GM19452 (cell line): ENCODE measurements around the gene BCL11B.

ENCODE experiments used
- ATAC-seq: cut with Tn5 transposase; IDR thresholded peaks from one replicate; pipeline ENCODE4 v1.9.1; 2021; ENCODE audit not compliant: unreplicated experiment

The BCL11B gene

DNA sequence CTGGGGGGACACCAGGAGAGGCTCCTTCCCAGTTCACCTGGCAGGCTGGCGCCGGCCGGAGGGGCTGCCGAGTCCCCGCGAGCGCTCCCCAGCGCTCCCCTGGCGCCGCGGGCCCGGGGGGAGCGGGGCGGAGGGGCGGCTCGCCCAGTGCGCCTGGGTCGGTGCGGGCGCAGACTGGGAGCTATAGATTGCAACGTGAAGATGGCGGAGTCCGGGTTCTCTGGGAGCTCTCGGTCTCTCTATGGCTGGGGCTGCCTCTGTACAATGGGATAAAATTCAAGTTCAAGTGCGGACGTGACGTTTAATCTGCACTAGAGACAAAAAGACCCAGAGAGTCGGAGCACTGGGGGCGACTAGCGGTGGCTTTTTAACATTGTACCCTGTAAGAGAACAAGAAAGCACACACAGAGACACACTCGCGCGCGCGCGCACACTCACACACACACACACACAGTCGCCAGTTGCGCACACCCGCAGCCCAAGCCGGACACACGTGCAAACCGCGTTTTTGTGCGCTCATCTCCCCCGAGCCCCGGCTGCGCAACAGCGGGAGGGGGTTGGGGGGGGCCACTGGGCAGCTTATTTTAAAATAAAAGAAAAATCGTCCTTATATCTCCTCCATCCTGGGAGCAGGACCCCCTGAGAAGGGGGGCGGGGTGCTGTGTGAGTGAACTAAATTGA, at the start of gene BCL11B:
BCL11B (minus strand) TSS at position 247 of the 681 bp plus-strand sequence. CDS start 979 bp downstream, outside the sequence.
- peak; percentile 80 for ATAC-seq

DNA sequence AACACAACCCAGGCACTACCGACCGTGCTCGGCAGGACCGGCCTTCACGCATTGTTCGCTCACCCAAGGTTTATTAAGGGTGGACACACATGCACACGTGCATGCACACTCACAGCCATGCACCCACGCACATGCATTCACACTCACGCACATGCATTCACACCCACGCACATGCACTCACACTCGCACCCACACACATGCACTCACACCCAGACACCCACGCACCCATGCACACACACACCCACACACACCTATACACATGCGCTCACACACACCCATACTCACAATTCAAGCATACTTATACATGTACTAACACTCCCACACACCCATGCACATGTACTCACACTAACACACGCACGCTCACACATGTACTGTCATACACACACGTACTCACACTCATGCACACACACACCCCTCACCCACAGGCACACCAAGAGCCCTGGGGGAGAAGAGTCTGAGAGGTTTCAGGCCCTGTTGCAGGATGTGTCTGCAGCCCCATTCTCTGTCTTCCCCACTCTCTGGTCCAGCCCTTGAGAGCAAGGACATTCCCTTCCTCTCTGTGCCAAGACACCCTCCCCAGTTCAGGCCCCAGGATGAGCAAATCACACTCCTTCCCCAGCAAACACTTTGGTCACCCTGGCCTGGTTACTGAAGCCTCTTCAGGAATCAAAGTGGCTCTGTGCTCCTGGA, 49.4 kb upstream of the BCL11B start:
- no peak for ATAC-seq

DNA sequence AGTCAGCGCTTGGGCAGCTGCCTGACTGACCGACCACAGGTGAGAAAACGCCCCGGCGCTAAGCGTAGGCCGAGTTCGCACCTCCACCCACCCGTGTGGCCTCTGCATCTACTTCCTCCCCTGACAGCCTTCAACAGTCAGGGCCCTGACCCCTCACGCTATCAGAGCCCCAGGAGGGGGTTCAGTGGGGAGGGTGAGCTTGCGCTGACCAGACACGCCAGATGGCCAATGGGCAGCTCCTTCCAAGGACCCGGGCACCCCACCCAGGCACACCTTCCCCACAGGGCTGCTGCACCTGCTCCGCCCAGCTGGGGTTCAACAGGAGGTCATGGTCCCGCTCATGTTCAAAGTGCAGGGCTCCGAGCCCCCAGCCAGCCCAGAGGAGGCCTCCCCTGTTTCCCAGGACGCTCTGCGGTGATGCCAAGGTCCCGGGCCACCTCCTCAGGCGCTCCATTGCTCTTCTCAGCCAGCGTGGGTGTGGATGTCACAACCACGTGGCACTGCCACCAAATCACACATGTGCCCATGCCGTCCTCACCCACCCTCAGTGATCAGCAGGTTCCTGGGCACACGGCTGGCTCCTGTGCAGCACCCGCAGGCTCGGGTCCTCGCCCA, 48.7 kb upstream of the BCL11B start:
- peak; percentile 33 for ATAC-seq

DNA sequence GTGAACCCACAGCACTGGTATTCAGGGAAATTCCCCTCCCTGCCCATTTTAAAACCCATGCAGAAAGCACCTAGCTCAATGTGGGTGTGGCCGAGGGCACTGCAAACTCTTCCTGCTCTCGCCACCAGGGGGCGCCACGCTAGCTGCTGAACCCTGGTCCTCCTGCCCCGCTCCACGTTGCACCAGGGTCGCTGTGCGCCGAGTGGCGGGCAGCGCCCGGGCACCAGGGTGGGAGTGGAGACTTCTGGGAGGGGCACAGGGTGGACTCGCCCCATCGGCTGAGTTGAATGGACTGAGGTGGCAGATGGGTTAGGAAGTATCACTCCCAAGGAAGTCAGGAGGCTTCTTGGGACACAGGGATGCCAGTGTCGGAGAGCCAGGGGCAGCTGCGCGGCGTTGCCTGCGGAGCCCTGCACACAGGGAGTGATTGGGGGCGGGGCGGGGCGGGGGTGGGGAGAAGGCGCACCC, 48.1 kb upstream of the BCL11B start:
- peak; percentile 79 for ATAC-seq

DNA sequence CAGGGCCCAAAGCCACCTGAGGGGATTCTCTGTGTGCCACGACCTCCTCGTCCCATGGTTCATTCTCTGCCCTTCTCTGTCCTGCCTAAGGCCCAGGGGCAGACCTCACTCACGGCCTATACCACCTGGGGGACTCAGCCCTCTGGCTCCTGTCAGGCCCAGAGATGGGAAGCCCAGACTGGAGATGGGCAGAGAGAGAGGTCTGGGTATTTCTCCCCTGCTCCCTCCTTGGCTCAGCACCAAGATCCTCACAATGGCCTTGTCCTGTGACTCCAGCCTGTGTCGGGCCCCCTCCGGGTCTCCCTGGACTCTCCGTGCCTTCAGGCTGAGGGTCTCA, 46.9 kb upstream of the BCL11B start:
- ATAC-seq = no peak

DNA sequence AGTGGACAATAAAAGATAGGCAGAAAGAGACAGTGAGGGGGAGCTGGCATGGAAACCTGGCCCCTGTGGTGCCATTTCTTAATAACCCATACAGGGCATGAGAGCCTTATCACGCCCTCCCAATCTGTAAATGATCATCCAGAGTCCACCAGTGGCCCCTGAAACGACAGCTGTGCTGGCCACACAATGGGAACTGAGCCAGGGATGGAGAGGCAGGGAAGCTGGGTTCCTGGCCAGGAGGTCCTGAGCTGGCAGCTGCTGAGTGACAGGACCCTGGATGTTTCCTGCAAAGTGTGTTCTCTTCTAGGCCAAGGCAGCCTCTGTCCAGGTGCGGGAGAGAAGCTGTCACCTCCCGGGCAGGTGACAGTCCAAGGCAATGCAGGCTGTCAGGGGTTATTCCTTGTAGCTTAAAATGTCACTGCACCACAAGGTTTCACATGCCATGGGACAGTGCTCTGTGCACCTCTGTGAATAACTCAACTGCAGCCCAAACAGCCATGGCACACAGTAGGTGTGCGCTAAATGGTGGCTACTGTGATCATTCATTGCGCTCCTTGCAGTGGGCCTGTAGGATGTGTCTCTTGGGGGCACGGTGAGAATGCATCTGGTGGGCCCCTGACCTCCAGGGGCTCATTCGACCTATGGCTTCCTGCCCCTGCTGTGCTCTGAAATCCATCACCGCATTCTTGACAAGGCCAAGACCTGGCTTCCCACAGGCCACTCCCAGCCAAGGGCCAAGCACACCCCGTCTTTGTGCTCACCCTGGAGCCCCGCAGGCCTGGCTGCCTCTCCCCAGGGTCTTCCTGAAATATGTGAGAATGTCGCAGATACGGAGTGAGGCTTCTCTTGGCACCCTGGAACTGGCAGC, 46.3 kb upstream of the BCL11B start:
- ATAC-seq = no peak

DNA sequence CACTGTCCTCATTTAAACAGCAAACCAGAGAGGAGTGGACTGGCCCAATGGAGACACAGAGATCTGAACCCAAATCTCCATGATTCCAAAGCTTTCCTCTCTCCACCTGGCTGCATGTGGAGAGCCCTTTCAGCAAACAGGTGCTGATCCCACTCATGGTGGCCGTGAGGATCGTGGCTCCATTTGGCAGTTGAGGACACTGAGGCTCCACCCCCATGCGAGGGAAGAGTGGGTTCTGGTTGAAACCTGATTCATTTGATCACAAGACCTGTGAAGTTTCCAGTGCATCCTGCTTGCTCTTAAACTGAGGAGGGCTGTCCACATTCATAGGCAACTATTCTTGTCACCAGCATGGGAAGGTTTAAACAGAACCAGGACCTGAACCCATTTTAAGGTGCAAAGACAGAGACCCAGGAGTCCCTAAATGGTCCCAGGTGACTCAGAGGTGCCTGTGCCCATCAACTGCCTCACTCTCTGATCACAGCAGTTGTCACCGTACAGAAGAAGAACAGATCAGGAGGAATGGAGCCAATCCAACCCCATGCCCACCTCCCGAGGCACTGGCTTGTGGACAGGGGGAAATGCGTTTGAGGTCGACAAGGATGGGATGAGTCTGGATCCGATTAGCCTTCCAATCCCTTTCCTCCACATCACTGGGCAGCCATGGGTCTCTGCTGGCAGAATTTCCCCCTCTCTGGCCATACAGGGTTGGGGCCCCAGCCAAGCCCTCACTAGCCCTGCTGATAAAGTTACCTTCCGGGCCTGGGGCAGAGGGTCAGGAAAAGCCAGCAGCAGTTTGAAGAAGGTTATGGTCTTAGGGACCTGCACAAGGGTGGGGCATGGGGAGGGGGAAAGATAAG, 45.5 kb upstream of the BCL11B start:
- no peak for ATAC-seq

DNA sequence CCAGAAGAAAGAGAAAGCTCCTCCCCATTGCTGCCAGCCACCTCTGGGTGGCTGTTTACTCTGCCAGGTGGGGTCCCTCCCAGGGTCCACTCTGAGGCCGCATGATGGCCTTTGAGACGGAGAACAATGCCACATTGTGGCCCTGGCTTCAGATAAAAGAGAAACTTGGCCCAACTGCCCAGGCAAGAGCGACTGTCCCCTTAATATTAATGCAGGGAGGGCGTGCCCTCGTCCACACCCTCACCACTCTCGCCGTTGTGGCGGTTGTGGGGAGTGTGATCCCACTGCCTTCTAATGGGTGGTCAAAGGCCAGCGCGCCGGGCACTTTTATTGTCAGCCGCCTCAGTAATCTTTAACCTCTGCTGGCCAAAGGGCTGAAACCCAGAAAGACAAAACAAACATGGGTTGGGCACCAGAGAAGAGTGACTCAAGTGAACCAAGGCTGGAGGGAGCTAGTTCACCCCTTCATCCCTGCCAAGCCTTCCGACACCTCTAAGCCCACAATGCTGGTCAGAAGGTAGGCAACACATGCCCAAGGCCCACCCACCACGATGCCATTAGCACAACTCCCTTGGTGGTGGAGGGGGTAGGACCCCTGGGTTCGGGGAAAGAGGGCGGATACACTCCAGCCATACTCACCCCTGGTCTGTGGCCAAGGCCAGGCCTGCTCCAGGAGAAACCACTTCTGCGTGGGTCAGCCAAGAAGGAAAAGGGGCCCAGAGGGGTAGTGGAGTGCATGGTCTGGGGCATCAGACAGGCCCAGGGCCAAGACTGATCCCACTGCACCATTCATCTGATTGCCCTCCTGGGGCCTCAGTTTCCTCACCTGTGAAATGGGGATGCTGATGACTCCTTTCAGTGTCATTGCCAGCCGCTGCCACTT, 44.5 kb upstream of the BCL11B start:
- no peak for ATAC-seq

DNA sequence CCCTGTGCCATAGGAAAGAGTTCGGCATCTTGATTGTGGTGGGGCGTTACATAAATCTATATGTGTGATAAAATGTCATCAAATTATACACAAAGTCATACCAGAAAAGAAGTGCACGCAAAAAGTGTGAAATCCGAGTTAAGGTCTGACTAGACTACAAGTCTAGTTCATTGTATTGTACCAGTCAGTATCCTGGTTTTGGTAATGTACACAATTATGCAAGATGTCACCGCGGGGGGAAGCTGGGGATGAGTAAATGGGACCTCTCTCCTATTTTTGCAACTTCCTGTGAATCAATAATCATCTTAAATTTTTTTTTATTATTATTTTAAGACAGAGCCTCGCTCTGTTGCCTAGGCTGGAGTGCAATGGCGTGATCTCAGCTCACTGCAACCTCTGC, 43.2 kb upstream of the BCL11B start:
- ATAC-seq = no peak

DNA sequence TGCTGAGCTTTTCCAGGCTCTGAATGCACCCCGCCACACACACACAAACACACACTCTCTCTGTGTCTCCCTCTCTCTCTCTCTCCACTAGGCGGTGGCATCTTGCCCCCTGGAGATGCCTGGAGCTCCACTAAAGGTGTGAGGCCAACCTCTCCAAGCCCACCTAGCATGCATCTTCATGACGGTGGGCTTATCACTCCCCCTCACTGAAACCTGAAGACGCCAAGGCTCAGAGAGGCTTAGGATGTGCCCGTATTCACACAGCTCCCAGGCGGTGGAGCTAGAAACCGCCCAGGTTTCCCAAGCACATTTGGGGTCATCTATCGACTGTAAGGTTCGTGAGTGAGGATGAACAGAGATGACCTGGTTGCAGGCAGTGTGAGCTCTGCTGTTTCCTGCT, 42.6 kb upstream of the BCL11B start:
- ATAC-seq = no peak

DNA sequence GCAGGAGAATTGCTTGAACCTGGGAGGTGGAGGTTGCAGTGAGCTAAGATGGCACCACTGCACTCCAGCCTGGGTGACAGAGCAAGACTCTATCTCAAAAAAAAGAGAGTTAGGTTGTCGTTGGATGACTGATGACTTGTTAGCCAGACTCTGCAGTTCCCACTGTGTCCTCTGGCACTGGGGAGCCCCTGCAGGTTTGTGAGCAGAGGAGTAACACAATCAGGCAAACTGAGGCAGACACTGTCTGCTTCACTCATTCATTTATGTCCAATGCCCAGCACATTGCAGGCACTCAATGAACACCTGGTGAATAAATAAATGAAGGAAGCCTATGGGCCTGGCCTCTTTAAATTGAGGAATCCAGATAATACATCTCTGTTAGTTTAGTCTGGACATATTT, 41.2 kb upstream of the BCL11B start:
- no peak for ATAC-seq

DNA sequence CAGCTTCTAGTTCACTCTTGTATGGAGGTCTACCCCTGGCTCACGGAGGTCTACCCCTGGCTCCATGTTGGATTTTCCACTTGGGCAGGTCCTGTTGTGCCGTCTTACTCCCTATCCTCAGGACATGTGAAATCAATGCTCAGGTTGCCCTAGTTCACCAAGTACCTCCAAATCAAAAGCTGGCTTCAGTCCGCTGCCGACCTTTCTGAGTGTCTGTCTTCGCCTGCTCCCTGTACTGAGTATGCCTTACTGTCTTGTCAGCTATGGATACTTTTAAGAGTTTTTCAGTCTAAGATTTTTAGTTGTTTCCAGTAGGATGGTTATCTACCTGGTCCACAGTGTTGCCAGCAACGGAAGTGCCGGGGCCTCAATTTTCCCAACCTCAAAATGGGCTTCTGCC, 40.1 kb upstream of the BCL11B start:
- no peak for ATAC-seq

DNA sequence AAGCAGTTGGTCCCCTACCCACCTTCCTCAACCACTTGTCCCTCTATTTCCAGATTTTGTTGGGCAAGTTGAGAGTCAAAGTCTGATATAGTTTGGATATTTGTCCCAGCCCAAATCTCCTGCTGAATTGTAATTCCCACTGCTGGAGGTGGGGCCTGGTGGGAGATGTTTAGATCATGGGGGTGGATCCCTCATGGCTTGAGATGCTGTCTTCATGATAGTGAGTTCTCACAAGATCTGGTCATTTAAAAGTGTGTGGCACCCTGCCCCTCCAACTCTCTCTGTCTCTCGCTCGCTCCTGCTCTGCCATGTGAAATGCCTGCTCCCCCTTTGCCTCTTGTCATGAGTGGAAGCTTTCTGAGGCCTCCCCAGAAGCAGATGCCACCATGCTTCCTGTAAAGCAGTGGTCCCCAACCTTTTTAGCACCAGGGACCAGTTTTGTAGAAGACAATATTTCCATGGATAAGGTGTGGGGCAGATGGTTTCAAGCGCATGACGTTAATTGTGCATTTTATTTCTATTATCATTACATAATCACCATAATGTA, 37.3 kb upstream of the BCL11B start:
- ATAC-seq = no peak

DNA sequence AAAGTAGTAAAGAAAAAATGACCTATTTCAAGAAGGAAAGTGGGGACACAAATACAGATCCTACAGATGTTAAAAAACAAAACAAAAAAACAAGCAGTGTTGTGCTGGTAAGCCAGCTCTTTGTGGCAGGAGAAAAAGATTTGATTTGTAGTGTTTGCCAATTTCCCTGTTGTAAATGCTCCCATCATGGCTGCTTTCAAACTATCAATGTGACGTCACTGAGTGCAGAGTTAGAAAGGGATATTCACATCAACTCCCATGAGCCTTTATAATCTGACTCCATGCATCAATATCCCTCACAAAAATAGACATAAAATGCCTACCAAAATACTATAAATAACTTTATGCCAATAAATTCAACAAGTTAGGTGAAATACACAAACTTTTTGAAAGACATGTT, 32.2 kb upstream of the BCL11B start:
- no peak for ATAC-seq

DNA sequence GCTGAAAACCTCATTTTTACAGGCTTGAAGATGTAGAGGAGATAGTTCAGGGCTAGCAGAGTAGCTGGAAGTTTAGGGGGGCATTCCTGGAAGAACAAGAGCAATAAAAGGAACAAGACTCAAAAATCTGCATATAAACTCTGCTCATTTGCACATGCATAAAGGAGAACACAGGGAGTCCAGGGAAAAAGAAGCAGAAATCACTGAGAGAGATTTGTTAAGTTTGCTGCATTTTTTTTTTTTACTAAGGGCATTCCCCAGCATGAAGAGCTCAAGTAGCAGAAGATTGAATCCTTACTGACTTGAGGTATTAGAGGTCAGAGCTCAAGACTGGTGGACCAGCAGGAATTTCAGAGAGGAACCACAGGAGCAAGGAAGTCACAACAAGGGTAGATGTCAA, 28.2 kb upstream of the BCL11B start:
- no peak for ATAC-seq

DNA sequence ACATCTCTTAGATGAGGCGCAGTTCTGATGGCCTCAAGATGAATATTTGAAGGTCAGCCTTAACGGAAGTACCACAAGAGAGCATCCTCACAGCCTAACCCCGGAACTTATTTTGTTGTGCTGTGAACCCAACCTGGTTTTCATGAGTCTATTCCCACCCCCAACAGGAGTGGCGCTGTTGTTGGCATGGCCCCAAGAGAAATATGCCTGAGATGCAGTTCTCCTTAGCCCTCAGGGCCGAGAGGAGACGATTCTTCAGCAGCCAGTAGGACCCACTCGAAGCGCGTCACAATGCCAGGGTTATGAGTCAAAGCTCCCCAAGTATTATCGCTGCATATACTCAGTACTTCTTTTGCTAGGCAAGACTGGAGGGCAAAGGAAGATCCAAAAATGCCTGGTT, 24.5 kb upstream of the BCL11B start:
- ATAC-seq = no peak

DNA sequence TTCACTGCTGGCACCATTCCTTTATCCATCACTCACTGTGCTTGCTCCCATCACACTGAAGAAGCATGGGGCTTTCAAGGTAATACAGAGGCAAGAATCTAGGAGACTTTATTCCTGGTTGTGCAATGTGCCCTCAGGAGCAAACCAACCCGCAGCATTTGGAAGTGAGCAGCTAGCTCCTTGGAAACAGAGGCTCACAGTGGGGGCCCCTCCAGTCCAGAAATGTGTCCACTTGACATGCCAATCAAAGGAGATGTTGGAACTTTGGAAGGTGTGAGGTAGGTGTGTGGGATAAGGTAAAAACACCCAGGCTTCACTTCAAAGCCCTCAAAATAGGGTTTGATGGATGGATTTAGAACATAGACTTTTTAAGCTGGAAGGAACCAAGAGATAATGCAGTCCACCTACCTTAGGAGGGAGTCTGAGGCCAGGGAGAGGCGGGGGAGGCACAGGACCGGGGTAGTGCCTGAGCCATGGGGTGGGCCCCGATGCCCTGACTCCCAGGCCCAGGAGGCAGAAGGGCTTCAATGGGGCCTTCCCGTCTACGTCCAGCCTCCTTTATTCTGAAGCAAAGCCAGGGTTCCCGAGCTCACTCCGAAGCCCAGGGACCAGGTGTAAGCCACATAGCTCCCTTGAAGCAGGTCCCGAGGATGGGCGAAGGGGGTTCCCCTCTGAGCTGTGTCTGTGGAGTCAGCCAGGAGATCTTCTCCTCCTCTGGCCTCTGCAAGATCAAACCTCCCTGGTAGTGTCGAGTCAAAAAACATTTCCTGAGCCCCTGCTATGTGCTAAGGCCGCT, 17.6 kb upstream of the BCL11B start:
- no peak for ATAC-seq

DNA sequence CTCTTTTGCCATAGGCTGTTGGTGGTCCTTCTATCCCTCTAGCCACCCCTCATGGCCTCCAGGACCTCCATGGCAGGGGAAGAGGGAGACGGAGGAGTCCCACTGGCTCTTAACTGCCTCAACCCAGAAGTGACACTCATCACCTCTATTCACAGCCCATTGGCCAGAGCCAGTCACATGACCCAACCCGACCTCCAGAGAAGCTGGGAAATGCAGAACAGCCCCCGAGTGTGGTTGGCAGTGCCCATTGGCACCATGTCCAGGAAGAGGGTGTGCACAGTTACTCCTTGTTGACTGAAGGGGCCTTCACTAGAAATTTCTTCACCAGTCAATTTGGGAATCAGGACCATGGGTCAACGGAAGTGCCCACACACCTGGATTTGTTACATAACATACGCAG, 17.0 kb upstream of the BCL11B start:
- no peak for ATAC-seq
